ENCODE results near the gene FXYD6. TPM values are rescaled to one million over a fixed set of nuclear protein-coding genes. Genes with fewer than 3 reads are reported as not detected.

FXYD6 gene
- total RNA-seq, 1 experiment from 2014 or later: 0.54 TPM

GRCh38 chr11:117919781-117920221 is 43.3 kb upstream of the FXYD6 start:
- DNase-seq (ENCODE audit: low read depth, low spot score): no peak
- no peak overlapping the region for H3K4me3 ChIP-seq (ENCODE audit: low read depth in 2 of 2, low read length in 2 of 2)
- H3K36me3 ChIP-seq (ENCODE audit: control insufficient read depth, insufficient read depth, low read length): no peaks in the 10 kb centered on the region
- H3K27ac ChIP-seq (ENCODE audit: low read length): no peak overlapping the region
- in situ Hi-C loops (cut with HindIII; ENCODE audit: low pct_unique_long_range_greater_than_20kb, low sequenced_read_pairs): no loop called here
- no peaks in the 10 kb centered on the region for H3K4me1 ChIP-seq (ENCODE audit: control insufficient read depth, insufficient read depth, low read length)
- intact Hi-C loops (cut with micrococcal nuclease; ENCODE audit: unreplicated experiment): no loop called here
- ChIA-PET CTCF (interaction anchor here (0.6 kb wide), 1 partner anchor 31 kb away, joined by 3 read pairs; no protein-coding TSS in a partner anchor), POLR2A (no interaction called here)
- H3K27me3 ChIP-seq (ENCODE audit: control insufficient read depth, insufficient read depth, low read length): peaks cover 4% of the 10 kb centered on the region; the same call in 1 of the 2 replicates
- no peak for ATAC-seq
- no peak for TF ChIP-seq REST (IDR thresholded peaks at IDR 0.05; ENCODE audit: insufficient read depth in 1 of 2, low read depth in 2 of 2, low read length in 1 of 2)
- no peak for TF ChIP-seq SIN3A (IDR thresholded peaks at IDR 0.05; ENCODE audit: borderline replicate concordance, insufficient read depth, low read depth, low read length)
- TF ChIP-seq TCF7L2 (IDR thresholded peaks at IDR 0.05; ENCODE audit: low read depth, low read length): no peak
- H3K9me3 ChIP-seq (ENCODE audit: control insufficient read depth, insufficient read depth, low read depth, low read length): no peaks in the 10 kb centered on the region
- no TSS peak for BruUV-seq (replicated peaks)

- BruUV-seq (replicated peaks): no TSS peak
- TF ChIP-seq POLR2AphosphoS5 (IDR thresholded peaks at IDR 0.05; ENCODE audit: low read depth, low read length) (no peak), TCF7L2 (IDR thresholded peaks at IDR 0.05; ENCODE audit: low read depth, low read length) (no peak), CTCF (IDR thresholded peaks at IDR 0.05) (no peak), REST (IDR thresholded peaks at IDR 0.05; ENCODE audit: insufficient read depth in 1 of 2, low read depth in 2 of 2, low read length in 1 of 2) (no peak), SIN3A (IDR thresholded peaks at IDR 0.05; ENCODE audit: borderline replicate concordance, insufficient read depth, low read depth, low read length) (no peak)
- ChIA-PET POLR2A (no interaction called here), CTCF (interaction anchor here (0.6 kb wide), 1 partner anchor 32 kb away, joined by 3 read pairs; no protein-coding TSS in a partner anchor)
- Histone ChIP-seq H3K27me3 (ENCODE audit: control insufficient read depth, insufficient read depth, low read length) (peaks cover 4% of the 10 kb centered on the region; the same call in 1 of the 2 replicates), H3K36me3 (ENCODE audit: control insufficient read depth, insufficient read depth, low read length) (no peaks in the 10 kb centered on the region), H3K27ac (ENCODE audit: low read length) (no peak overlapping the region), H3K4me3 (ENCODE audit: low read depth in 2 of 2, low read length in 2 of 2) (no peak overlapping the region), H3K4me1 (ENCODE audit: control insufficient read depth, insufficient read depth, low read length) (no peaks in the 10 kb centered on the region), H3K9me3 (ENCODE audit: control insufficient read depth, insufficient read depth, low read depth, low read length) (no peaks in the 10 kb centered on the region)
- 0 out of 2 replicates have a peak, but pooled peaks have one; percentile 19 for ATAC-seq
- no peak for DNase-seq (ENCODE audit: low read depth, low spot score)
- in situ Hi-C loops (cut with HindIII; ENCODE audit: low pct_unique_long_range_greater_than_20kb, low sequenced_read_pairs): no loop called here
- intact Hi-C loops (cut with micrococcal nuclease; ENCODE audit: unreplicated experiment): no loop called here
Measured at GRCh38 chr11:117919341-117919740, 42.9 kb upstream of the FXYD6 start.

Data from Panc1 (cell line).